Stimulated activated CD8-positive, alpha-beta memory T cell treated with anti-CD3 and anti-CD28 coated beads, Interleukin-12 subunit alpha, Interleukin-12 subunit beta, amount 100 ng/mL, for 24 hours (primary cell): Measurements from ENCODE around the gene E2F4.

Experiments
- DNase-seq: peaks from one replicate; pipeline ENCODE4 v3.0.0-alpha.2; 2020; ENCODE audit errors: extremely low read depth

The E2F4 gene

GRCh38 chr16:67208154-67208896 is 16.4 kb downstream of the E2F4 start:
- DNase-seq = no peak

GRCh38 chr16:67209565-67209964 is 17.6 kb downstream of the E2F4 start:
- no peak for DNase-seq

DNA sequence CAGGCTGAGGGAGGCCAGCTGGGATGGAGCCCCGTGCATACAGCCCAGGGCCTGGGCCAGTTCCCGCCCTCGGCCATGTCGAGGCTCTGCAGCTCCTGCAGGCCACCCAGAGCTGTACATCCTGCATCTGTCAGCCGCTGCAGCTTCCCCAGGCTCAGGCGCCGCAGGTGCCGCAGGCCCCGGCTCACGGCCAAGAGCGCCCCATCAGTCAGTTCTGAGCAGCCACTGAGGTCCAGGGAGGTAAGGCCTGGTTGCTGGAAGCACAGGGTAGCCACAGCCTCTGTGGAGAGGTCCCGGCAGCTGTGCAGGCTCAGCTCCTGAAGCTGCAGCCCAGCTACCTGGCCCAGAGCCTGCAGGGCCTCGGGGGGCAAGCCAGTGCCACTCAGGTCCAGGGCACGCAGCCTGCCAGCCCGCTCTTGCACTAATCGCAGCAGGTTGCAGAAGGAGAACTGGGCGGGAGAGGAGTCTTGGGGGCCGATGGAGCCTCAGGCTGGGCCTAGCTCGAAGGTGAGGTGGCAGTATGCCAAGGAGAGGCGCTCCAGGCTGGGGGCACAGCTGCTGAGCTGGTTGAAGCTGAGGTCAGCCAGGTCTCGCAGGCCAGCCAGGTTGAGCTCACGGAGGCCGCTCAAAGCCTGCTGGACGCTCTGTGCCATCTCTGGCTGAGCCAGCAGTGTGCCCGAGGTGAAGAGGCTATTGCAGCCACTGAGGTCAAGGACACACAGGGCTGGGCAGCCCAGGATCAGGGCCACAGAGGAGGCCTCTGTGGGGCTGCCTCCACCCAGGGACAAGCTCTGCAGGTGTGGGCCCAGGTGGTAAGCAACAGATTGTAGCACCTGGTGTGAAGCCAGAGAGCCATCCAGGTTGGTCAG is 18.3 kb downstream of the E2F4 start:
- DNase-seq = no peak

- no peak for DNase-seq
Observed at GRCh38 chr16:67211674-67212073, 19.7 kb downstream of the E2F4 start.

DNA sequence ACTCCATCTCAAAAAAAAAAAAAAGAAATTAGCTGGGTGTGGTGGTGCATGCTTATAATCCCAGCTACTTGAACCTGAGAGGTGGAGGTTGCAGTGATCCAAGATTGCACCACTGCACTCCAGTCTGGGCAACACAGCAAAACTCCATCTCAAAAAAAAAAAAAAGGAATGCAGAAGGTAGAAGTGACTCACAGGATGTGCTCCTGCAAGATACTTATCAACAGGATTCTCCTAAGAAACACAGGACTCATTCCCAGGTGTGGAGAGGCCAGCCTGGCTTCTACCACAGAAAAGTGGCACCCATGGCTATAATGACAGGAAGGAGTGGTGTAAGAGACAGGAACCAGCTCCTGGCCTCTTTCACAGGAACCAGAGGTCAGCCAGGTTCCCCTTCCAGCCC is 20.8 kb downstream of the E2F4 start:
- DNase-seq = no peak

DNA sequence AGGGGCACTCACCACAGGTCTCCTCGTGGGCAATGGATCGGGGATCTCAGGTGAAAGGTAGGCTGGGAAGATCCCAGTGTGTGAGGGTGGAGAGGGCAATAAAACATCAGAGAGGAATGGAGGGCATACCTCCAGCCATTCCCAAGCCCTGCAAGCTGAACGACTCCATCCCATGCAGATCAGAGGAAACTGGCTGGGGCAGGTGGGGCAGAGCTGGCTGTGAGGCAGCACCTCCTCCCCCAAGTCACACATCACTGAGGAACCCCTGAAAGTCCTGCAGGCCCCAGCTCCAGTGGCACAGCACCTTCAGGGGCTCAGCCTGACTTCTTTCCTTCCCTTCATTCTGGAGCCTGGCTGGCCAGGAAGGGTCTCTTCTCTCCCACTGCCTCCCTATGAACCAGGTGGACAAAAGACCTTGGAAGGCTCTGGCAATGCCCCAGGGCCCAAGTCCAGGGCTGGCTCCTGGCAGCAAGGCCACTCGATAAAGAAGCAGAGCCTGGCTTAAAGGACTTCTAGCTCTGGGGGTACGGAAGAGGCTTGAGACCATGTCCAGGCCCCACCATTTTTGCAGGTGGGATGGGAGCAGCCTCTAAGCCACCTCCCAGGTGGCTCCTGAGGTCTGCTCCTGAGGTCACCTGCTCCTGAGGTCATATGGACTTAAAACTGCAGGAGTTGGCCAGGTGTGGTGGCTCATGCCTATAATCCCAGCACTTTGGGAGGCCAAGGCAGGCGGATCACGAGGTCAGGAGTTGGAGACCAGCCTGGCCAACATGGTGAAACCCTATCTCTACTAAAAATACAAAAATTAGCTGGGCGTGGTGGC is 21.5 kb downstream of the E2F4 start:
- no peak for DNase-seq

- DNase-seq = no peak
Observed at GRCh38 chr16:67215706-67216105, 23.8 kb downstream of the E2F4 start.

GRCh38 chr16:67216612-67217490 is 24.9 kb downstream of the E2F4 start:
- no peak for DNase-seq

GRCh38 chr16:67223992-67224391 is 32.0 kb downstream of the E2F4 start:
- no peak for DNase-seq

- DNase-seq = no peak
Observed at GRCh38 chr16:67226295-67226803, 34.4 kb downstream of the E2F4 start.

GRCh38 chr16:67226804-67227566 is 35.0 kb downstream of the E2F4 start, which contains the start of gene TMEM208:
Gene TMEM208 (plus strand): TSS chr16:67227130. CDS start chr16:67227219, 89 bp downstream.
- peak; percentile 95 for DNase-seq

DNA sequence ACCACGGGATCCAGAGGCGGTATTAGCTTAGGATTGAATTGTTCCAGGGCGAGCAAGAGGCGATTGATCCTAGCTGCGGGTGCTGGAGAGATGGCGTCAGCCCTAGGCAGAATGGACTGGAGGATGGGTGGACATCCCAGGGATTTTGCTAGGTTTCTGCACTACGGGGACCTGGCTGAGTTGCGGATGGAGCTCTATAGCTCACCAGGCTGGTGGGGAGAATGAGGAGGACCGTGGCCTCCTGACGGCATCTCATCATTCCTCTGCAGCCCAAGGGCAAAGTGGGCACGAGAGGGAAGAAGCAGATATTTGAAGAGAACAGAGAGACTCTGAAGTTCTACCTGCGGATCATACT is 35.6 kb downstream of the E2F4 start:
- no peak for DNase-seq

DNA sequence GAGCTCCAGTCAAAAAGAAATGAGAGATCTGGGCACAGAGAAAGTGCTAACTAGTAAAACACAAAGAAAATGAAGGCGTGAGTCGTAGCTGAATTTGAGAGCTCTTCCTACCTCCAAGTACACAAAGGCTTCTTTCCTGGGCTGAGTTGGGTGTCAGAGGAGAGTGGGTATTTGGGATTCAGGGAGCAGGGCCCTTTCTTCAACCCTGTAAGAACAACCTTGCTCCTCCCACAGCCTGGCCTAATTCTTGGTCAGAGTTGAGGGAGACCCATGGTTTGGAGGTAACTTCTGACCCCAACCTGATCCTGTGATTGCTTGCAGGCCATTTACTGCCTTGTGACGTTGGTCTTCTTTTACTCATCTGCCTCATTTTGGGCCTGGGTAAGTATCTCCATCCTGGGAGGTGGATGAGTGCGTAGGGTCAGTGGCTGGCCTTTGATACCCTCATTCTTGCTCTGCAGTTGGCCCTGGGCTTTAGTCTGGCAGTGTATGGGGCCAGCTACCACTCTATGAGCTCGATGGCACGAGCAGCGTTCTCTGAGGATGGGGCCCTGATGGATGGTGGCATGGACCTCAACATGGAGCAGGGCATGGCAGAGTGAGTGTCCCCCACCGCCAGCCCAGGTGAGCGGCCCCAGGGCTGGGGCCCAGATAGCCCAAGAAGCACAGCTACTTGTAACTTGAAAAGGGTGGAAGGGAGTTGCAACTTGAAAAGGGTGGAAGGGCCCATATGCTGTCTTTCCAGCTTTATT is 36.3 kb downstream of the E2F4 start:
- no peak for DNase-seq

- no peak for DNase-seq
Observed at GRCh38 chr16:67228905-67229304, 37.0 kb downstream of the E2F4 start.

GRCh38 chr16:67229906-67230808 is 38.2 kb downstream of the E2F4 start:
- DNase-seq = no peak

DNA sequence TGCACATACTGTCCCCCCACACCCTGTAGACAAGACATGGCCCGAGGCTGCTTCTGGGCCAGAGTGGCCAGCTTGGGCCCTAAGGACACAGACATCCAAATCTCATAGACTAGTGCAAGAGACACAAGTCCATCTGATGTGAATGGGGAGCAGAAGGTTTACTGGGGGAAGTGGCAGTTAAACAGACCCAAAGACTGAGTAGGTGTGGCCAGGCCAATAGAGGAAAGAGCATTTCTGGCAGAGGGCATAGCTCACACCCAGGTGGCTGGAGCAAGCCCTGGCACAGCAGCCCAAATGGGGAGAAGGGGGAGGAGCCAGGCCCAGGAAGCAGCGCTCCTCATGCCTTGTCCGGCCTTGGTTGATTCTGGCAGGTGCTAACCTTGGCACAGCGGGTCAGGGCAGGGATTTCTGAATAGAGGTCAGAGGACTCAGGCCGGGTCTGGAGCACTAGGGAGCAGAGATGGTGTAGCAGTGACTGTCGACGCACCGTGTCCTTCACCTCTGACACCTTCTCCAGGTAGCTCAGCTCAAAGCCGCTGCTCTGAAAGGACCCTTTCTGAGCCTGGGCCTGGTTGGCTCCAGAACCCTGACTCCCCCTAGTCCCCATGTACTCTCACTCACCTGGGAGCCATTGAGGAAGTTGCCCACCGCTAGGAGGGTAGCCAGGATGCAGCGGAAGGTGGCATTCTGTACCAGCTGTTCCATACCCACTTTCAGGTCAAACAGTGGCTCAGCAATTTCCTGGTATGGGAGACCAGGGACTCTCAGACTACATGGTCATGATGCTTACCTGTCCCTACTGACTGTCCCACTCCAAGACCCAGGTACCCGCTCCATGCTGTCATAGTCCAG is 39.1 kb downstream of the E2F4 start:
- no peak for DNase-seq

- no peak for DNase-seq
Observed at GRCh38 chr16:67233596-67233995, 41.6 kb downstream of the E2F4 start.
